Calu3 (cell line): Measurements from ENCODE around the gene MYL6. TPM values are rescaled to one million over a fixed set of nuclear protein-coding genes. Genes with fewer than 3 reads are reported as not detected.

Experiments used
- BruUV-seq: library from RNA; stranded (reverse); fragments of 400-500 nt; replicated peaks from 2 replicates; lab custom pipeline; 2021; lab: Mats Ljungman, UMichigan
- CTCF ChIA-PET: fragments of 300-600 bp; sonication (Branson Sonifier 250); formaldehyde crosslinking; loops from one replicate; lab custom pipeline; 2022; ENCODE audit warnings: antibody characterized with exemption; lab: Charles Lee
- DNase-seq: peaks from one replicate; pipeline ENCODE4 v3.0.0; 2022
- H3K27ac Mint-ChIP-seq: one replicate; pipeline ENCODE4 v1.8.0; 2022; ENCODE audit warnings: mixed read lengths; ENCODE audit not compliant: unreplicated experiment
- H3K27me3 Mint-ChIP-seq: one replicate; pipeline ENCODE4 v1.8.0; 2022; ENCODE audit warnings: mixed read lengths; ENCODE audit not compliant: unreplicated experiment
- H3K36me3 Mint-ChIP-seq: one replicate; pipeline ENCODE4 v1.8.0; 2022; ENCODE audit warnings: mild to moderate bottlenecking, moderate library complexity, mixed read lengths; ENCODE audit not compliant: insufficient read depth, unreplicated experiment
- H3K4me1 Mint-ChIP-seq: one replicate; pipeline ENCODE4 v1.8.0; 2022; ENCODE audit warnings: mild to moderate bottlenecking, low read depth, mixed read lengths; ENCODE audit not compliant: unreplicated experiment
- H3K4me3 Mint-ChIP-seq: one replicate; pipeline ENCODE4 v1.8.0; 2022; ENCODE audit warnings: mild to moderate bottlenecking, low read depth, moderate library complexity, mixed read lengths; ENCODE audit not compliant: unreplicated experiment
- H3K9me3 Mint-ChIP-seq: one replicate; pipeline ENCODE4 v1.8.0; 2022; ENCODE audit warnings: low read depth, mixed read lengths; ENCODE audit not compliant: unreplicated experiment
- CTCF ChIP-seq: fragments of 200-600 bp; IDR thresholded peaks from one replicate; pipeline ENCODE4 v1.8.0; 2022; ENCODE audit warnings: antibody characterized with exemption; ENCODE audit not compliant: unreplicated experiment
- intact Hi-C: fragments of 100-400 bp; cut with micrococcal nuclease; formaldehyde crosslinking; loops from one replicate; pipeline ENCODE4 v1.10.0; 2022; ENCODE audit not compliant: unreplicated experiment
- total RNA-seq: library from RNA; stranded (reverse); gene quantifications from 2 replicates; pipeline ENCODE4 v1.2.3, GENCODE V29; 2022

The MYL6 gene
- total RNA-seq, 1 experiment from 2014 or later: 1,130 TPM

- H3K27me3 Mint-ChIP-seq: no peaks in the 10 kb centered on the region
- H3K4me1 Mint-ChIP-seq: peaks cover 17% of the 10 kb centered on the region
- H3K9me3 Mint-ChIP-seq: no peaks in the 10 kb centered on the region
- peak; percentile 83 for DNase-seq
- peak overlapping the region; percentile 100 for H3K27ac Mint-ChIP-seq
- CTCF ChIA-PET: interaction anchor here (0.6 to 3.3 kb wide), 6 partner anchors 9 to 394 kb away, joined by 3 to 53 read pairs (median 4); partner anchors contain the start of genes ESYT1, MYL6, RNF41 and SMARCC2
- no TSS peak for BruUV-seq
- peak overlapping the region; percentile 97 for H3K4me3 Mint-ChIP-seq
- peak; percentile 74 for TF ChIP-seq CTCF
- peaks cover 56% of the 10 kb centered on the region for H3K36me3 Mint-ChIP-seq
- intact Hi-C loops: loop anchor here (1.0 to 5.0 kb wide), 6 partner anchors 38 to 181 kb away; partner anchors contain the start of genes CS, MYL6, NABP2 and SMARCC2
Observed at GRCh38 chr12:56119361-56119796, 38.8 kb upstream of the MYL6 start.

DNA sequence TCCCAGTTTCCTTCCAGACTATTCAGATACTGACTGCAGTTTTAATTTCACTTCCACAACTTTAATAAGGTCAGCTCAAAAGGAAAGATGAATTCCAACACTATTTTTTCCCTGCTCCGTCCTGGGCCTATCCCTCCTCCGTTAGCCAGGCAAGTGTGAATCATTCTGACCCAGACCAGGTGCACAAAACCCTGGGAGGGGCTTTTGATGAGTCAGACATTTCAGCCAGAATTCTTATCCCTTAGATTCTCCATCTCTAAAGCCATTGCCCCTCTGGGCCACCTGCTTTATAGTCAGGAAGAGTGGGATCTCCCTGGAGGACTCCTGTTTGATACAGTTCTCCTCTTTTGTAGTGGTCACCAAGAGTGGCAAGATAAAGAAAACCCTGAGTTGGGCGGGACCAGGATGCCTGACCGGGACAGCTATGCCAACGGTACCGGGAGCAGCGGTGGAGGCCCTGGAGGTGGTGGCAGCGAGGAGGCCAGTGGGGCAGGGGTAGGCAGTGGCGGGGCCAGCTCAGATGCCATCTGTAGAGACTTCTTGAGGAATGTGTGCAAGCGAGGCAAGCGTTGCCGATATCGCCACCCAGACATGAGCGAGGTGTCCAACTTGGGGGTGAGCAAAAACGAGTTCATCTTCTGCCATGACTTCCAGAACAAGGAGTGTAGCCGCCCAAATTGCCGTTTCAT, 37.9 kb upstream of the MYL6 start:
- Mint-ChIP-seq H3K27me3 (no peaks in the 10 kb centered on the region), H3K9me3 (no peaks in the 10 kb centered on the region)
- DNase-seq: no peak

DNA sequence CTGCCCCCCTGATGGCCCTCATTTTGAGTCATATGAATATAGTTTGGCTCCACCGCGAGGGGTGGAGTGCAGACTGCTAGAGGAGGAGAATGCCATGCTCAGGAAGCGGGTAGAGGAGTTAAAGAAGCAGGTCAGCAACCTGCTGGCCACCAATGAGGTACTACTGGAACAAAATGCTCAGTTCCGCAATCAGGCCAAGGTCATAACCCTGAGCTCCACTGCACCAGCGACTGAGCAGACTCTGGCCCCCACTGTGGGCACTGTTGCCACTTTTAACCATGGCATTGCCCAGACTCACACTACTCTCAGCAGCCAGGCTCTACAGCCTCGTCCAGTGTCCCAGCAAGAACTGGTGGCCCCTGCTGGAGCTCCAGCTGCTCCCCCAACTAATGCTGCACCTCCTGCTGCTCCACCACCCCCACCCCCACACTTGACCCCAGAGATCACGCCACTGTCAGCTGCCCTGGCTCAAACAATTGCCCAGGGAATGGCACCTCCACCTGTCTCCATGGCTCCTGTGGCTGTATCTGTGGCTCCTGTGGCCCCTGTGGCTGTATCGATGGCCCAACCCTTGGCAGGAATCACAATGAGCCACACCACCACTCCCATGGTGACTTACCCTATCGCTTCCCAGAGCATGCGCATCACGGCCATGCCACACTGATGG, 36.8 kb upstream of the MYL6 start:
- BruUV-seq: no TSS peak
- CTCF ChIA-PET: no interaction called here
- intact Hi-C loops: loop anchor here (10.0 kb wide), 1 partner anchor 343 kb away; the partner anchor contains the start of gene SPRYD4

More for the DNA sequence above, 37.9 kb upstream of the MYL6 start:
- intact Hi-C loops: loop anchor here (10.0 kb wide), 1 partner anchor 344 kb away; the partner anchor contains the start of gene SPRYD4
- TF ChIP-seq CTCF: no peak
- BruUV-seq: no TSS peak
- Mint-ChIP-seq H3K4me3 (no peak overlapping the region), H3K27ac (no peak overlapping the region), H3K36me3 (peaks cover 52% of the 10 kb centered on the region), H3K4me1 (peaks cover 17% of the 10 kb centered on the region)
- CTCF ChIA-PET: interaction anchor here (0.8 to 3.3 kb wide), 5 partner anchors 8 to 102 kb away, joined by 4 to 53 read pairs (median 5); partner anchors contain the start of genes ESYT1, MYL6, MYL6B and RNF41

More for the DNA sequence above, 36.8 kb upstream of the MYL6 start:
- DNase-seq: no peak
- Mint-ChIP-seq H3K27me3 (no peaks in the 10 kb centered on the region), H3K27ac (no peak overlapping the region), H3K36me3 (peaks cover 41% of the 10 kb centered on the region), H3K9me3 (no peaks in the 10 kb centered on the region), H3K4me3 (no peak overlapping the region), H3K4me1 (peaks cover 23% of the 10 kb centered on the region)
- no peak for TF ChIP-seq CTCF
